Adrenal gland (tissue), 12 donors: Measurements from ENCODE around the gene RTN4IP1. TPM values are rescaled to one million over a fixed set of nuclear protein-coding genes. Genes with fewer than 3 reads are reported as not detected.
A peak's percentile ranks its signal among the peaks of the same experiment; 100 is the strongest.
"Not testable (repeated sequence)": the region's sequence is repeated elsewhere in the genome, so short reads cannot be mapped to it uniquely, and the experiment has no call there.

ENCODE experiments used
- DNase-seq, 7 donors: peaks; one replicate each; pipeline ENCODE4 v3.0.0-alpha.2; 2019 to 2020
- H3K27ac ChIP-seq, 5 donors: fragments of 200-600 bp; sonication (generic) in 4 of 5; 1 replicate in 3 of 5; 2 replicates in 2 of 5; pipeline versions ENCODE4 v1.5.1 to v1.8.0; 2016 to 2020; ENCODE audit warnings: mild to moderate bottlenecking in 1 of 5
- H3K27me3 ChIP-seq: fragments of 200-600 bp; 2 replicates; pipeline ENCODE4 v1.8.0; 2021
- H3K36me3 ChIP-seq, 2 donors: fragments of 200-600 bp; replicated peaks in 1 of 2; 1 replicate in 1 of 2; 2 replicates in 1 of 2; pipeline versions ENCODE4 v1.5.1 to v1.8.0; 2018 to 2022
- H3K4me1 ChIP-seq, 2 donors: fragments of 200-600 bp; replicated peaks in 1 of 2; 1 replicate in 1 of 2; 2 replicates in 1 of 2; pipeline versions ENCODE4 v1.5.1 to v1.8.0; 2018 to 2021
- H3K4me3 ChIP-seq, 4 donors: fragments of 200-600 bp; sonication (generic) in 3 of 4; one replicate each; pipeline ENCODE4 v1.5.1; 2016 to 2018
- H3K9me3 ChIP-seq, 3 donors: fragments of 200-600 bp; sonication (generic) in 1 of 3; replicated peaks in 1 of 3; 1 replicate in 2 of 3; 2 replicates in 1 of 3; pipeline versions ENCODE4 v1.5.1 to v1.8.0; 2016 to 2021
- CTCF ChIP-seq, 6 experiments: fragments of 450-650 bp in 4 of 6; fragments of 200-600 bp in 2 of 6; sonication (generic) in 1 of 6; IDR thresholded peaks; 1 replicate in 5 of 6; 2 replicates in 1 of 6; pipeline versions ENCODE4 v1.5.1 to v1.8.0; 2016 to 2021; ENCODE audit warnings: antibody characterized with exemption in 6 of 6, mild to moderate bottlenecking in 2 of 6, moderate library complexity in 1 of 6
- POLR2A ChIP-seq, 2 donors: fragments of 450-650 bp; IDR thresholded peaks; one replicate each; pipeline ENCODE4 v1.6.1; 2017; ENCODE audit warnings: antibody characterized with exemption in 2 of 2, mild to moderate bottlenecking in 2 of 2, moderate library complexity in 1 of 2
- WGBS, 4 donors: extraction: QIAGEN DNeasy Blood & Tissue Kit in 2 of 4; methylation state at CpG; one replicate each; pipeline versions ENCODE4 v1.1.5 to v1.1.7; 2013 to 2017; 5-methylcytosine and 5-hydroxymethylcytosine counted together
- intact Hi-C, 2 donors: fragments of 100-400 bp; cut with DNase I; formaldehyde crosslinking; loops; one replicate each; pipeline versions ENCODE4 v1.14.1 to v1.15.0; 2022 to 2023
- polyA plus RNA-seq, 3 donors: library from polyadenylated mRNA; stranded (reverse); fragments of 200-250 nt in 2 of 3; fragments of 350-450 nt in 1 of 3; fragmentation: Illumina TruSeq in 1 of 3; extraction: RNeasy Lipid Tissue Mini Kit (QIAGEN cat#74804) in 1 of 3; gene quantifications; one replicate each; pipeline ENCODE4 v1.2.3, GENCODE V29; 2013 to 2014
- total RNA-seq, 9 donors: library from RNA; depleted of rRNA in 4 of 9; stranded (reverse); fragments of >200 nt in 4 of 9; fragments of 120-200 nt in 1 of 9; fragmentation: NEBNext Ultra II Directional in 1 of 9; extraction: Animal tissue kit (Norgen Biotek cat#: 25700) in 1 of 9; gene quantifications; one replicate each; pipeline versions ENCODE4 v1.1.0 to v1.2.4, GENCODE V29; 2013 to 2023
- donor health status: healthy with polysubstance abuse.
- donor health status: Bipolar disorder and iron deficiency.
- donor health status: DM: yes; HTN: yes; CAD: no.
- donor health status: DM: no; HTN: no; CAD: no.
- donor health status: DM: no; HTN: no; CAD: no.
- donor health status: DM: yes; HTN: yes; CAD: no.

The RTN4IP1 gene
- total and polyA plus RNA-seq, 12 donors: 1.6 to 22.1 (median 7.5) TPM

DNA sequence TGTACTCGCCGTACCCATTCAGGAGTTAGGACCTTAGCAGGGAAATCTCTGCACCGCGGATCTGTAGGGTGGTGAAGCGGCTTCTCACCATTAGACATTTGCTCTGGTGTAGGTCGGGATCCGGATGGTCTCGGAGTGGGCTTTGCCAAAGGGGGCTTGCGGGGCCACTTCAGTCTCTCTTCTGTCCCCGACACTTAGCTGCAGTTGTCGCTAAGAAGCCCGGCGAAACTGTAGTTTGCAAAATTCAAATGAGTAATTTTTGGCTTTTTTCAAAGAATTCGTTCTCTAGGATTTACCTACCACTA, 513 bp upstream of the RTN4IP1 start:
- intact Hi-C loops: no loop called here
- 1 to 3% (median 2%) methylated on average over 12 to 14 of the region's 14 CpGs for WGBS, 4 donors
- TF ChIP-seq POLR2A (IDR thresholded peaks at IDR 0.05) (no peak), CTCF (IDR thresholded peaks at IDR 0.05) (no peak)
- peak overlapping the region; percentile 43 to 90 (median 81) for H3K27ac ChIP-seq
- H3K36me3 ChIP-seq: no peaks in the 10 kb centered on the region
- no peaks in the 10 kb centered on the region for H3K9me3 ChIP-seq
- H3K4me3 ChIP-seq: peak overlapping the region; percentile 67 to 88 (median 78)
- peaks cover 7 to 27% of the 10 kb centered on the region in 2 donors for H3K4me1 ChIP-seq
- DNase-seq: no peak
- no peaks in the 10 kb centered on the region for H3K27me3 ChIP-seq

DNA sequence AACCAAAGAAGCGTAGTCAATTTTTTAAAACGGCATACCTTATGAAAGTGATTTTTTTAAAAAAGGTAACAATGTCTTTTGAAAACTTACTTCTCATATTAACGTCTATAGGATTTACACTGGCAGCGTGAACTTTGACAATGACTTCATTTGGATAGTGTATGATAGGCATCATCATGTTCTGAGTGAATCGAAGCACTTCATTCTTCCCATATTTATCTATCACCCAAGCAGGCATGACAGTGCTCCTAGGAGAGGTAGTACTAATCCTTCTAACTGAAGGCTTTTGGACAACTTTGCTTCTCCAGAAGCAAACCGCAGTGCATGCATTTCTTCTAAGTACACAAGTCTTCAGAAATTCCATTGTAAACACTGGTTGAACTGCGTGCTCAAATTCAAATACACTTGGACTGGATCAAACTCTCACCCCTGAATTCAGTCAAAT, 618 bp downstream of the RTN4IP1 start:
- H3K36me3 ChIP-seq: no peaks in the 10 kb centered on the region
- TF ChIP-seq POLR2A (IDR thresholded peaks at IDR 0.05) (no peak), CTCF (IDR thresholded peaks at IDR 0.05) (no peak)
- no peak for DNase-seq
- peaks cover 7 to 27% of the 10 kb centered on the region in 2 donors for H3K4me1 ChIP-seq
- H3K9me3 ChIP-seq: no peaks in the 10 kb centered on the region
- WGBS, 4 donors: 31 to 34% (median 32%) methylated on average over 7 of the region's 7 CpGs
- intact Hi-C loops: no loop called here
- no peaks in the 10 kb centered on the region for H3K27me3 ChIP-seq
- H3K27ac ChIP-seq: peak overlapping the region; percentile 43 to 90 (median 81)
- peak overlapping the region in 2 of 4 donors; percentile 86 to 88 for H3K4me3 ChIP-seq

GRCh38 chr6:106627760-106628159, 1.5 kb downstream of the RTN4IP1 start:
- intact Hi-C loops, H3K27me3 ChIP-seq, DNase-seq, H3K27ac ChIP-seq, H3K9me3 ChIP-seq, H3K36me3 ChIP-seq, H3K4me3 ChIP-seq: not testable (repeated sequence)
- H3K4me1 ChIP-seq: peaks cover 7 to 27% of the 10 kb centered on the region in 2 donors
- 92 to 96% (median 94%) methylated on average over 16 of the region's 16 CpGs for WGBS, 4 donors

GRCh38 chr6:106626485-106626884, 2.8 kb downstream of the RTN4IP1 start:
- Histone ChIP-seq H3K27ac (no peak overlapping the region), H3K36me3 (no peaks in the 10 kb centered on the region), H3K4me3 (no peak overlapping the region), H3K9me3 (no peaks in the 10 kb centered on the region), H3K4me1 (peaks cover 7 to 24% of the 10 kb centered on the region in 2 donors), H3K27me3 (no peaks in the 10 kb centered on the region)
- DNase-seq: no peak
- TF ChIP-seq CTCF (IDR thresholded peaks at IDR 0.05) (no peak), POLR2A (IDR thresholded peaks at IDR 0.05) (no peak)
- WGBS, 4 donors: 19 to 28% (median 28%) methylated on average over 2 of the region's 2 CpGs
- intact Hi-C loops: no loop called here

GRCh38 chr6:106623039-106623438, 6.3 kb downstream of the RTN4IP1 start:
- TF ChIP-seq CTCF (IDR thresholded peaks at IDR 0.05): no peak
- TF ChIP-seq POLR2A (IDR thresholded peaks at IDR 0.05): no peak
- peaks cover 0 to 2% of the 10 kb centered on the region in 2 donors for H3K4me1 ChIP-seq
- H3K4me3 ChIP-seq: no peak overlapping the region
- no peak overlapping the region for H3K27ac ChIP-seq
- 86 to 93% (median 90%) methylated on average over 1 of the region's 1 CpG for WGBS, 4 donors
- intact Hi-C loops: no loop called here
- H3K9me3 ChIP-seq: no peaks in the 10 kb centered on the region
- no peaks in the 10 kb centered on the region for H3K27me3 ChIP-seq
- no peak for DNase-seq
- peaks cover 0 to 5% of the 10 kb centered on the region in 2 donors for H3K36me3 ChIP-seq
